H1 (cell line): Measurements from ENCODE around the gene FOXP4. TPM values are rescaled to one million over a fixed set of nuclear protein-coding genes. Genes with fewer than 3 reads are reported as not detected.

Experiments
- CTBP2 ChIP-seq: IDR thresholded peaks from 2 replicates; pipeline ENCODE4 v1.7.0; 2011; ENCODE audit warnings: borderline replicate concordance, mild to moderate bottlenecking, moderate library complexity, mixed read lengths, low read length; ENCODE audit not compliant: insufficient read depth, insufficient read length
- HDAC6 ChIP-seq: IDR thresholded peaks from one replicate; pipeline ENCODE4 v1.7.1; 2012; ENCODE audit warnings: low read depth, mild to moderate bottlenecking, inconsistent platforms, low read length, moderate library complexity
- KDM4A ChIP-seq: IDR thresholded peaks from one replicate; pipeline ENCODE4 v1.7.1; 2012; ENCODE audit warnings: low read depth, mild to moderate bottlenecking, moderate library complexity, low read length, inconsistent platforms; ENCODE audit not compliant: severe bottlenecking
- ZNF274 ChIP-seq: IDR thresholded peaks from 2 replicates; pipeline ENCODE4 v1.7.0; 2012; ENCODE audit warnings: low read length, borderline replicate concordance; ENCODE audit errors: extremely low read depth
- polyA plus RNA-seq, 7 experiments: library from polyadenylated mRNA; depleted of rRNA in 3 of 7; stranded (reverse) in 5 of 7; unstranded in 2 of 7; fragments of >200 nt in 5 of 7; fragments of 200-250 nt in 2 of 7; gene quantifications; 1 replicate in 5 of 7; 2 replicates in 1 of 7; 4 replicates in 1 of 7; pipeline versions ENCODE4 v1.2.1 to v1.2.3, GENCODE V29; 2011 to 2013; ENCODE audit warnings: missing spikeins in 2 of 7, mixed read lengths in 2 of 7
- total RNA-seq: library from RNA; stranded (reverse); fragmentation: NEBNext Ultra II Directional; extraction: Animal tissue kit (Norgen Biotek cat#: 25700); gene quantifications from 2 replicates; pipeline ENCODE4 v1.2.1, GENCODE V29; 2021
- TF ChIP-seq, protein P1 (sequence below): IDR thresholded peaks from 2 replicates; pipeline ENCODE4 v1.6.1; 2011; ENCODE audit warnings: low read depth, mild to moderate bottlenecking, low read length; ENCODE audit not compliant: insufficient read depth
- TF ChIP-seq, protein P2 (sequence below), 3 experiments: IDR thresholded peaks; 1 replicate in 2 of 3; 2 replicates in 1 of 3; pipeline versions ENCODE4 v1.5.1 to v1.6.1; 2011; ENCODE audit warnings: low read length in 3 of 3, mild to moderate bottlenecking in 3 of 3, inconsistent platforms in 2 of 3, low read depth in 1 of 3, moderate library complexity in 1 of 3; ENCODE audit not compliant: insufficient read depth in 1 of 3; ENCODE audit errors: control extremely low read depth in 1 of 3

FOXP4 gene
- total and polyA plus RNA-seq, 2 of the 8 experiments (the other 6 are each of a cell fraction or from before 2014, with no cell fraction given) = 4.8 to 13.3 TPM

GRCh38 chr6:41548098-41548840 lies 2.1 kb downstream of the FOXP4 start (continued):
- TF ChIP-seq HDAC6 (no peak), ZNF274 (no peak), KDM4A (peak; percentile 2), CTBP2 (no peak)
- TF ChIP-seq, protein P1, sequence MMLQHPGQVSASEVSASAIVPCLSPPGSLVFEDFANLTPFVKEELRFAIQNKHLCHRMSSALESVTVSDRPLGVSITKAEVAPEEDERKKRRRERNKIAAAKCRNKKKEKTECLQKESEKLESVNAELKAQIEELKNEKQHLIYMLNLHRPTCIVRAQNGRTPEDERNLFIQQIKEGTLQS = no peak
- TF ChIP-seq, protein P2, sequence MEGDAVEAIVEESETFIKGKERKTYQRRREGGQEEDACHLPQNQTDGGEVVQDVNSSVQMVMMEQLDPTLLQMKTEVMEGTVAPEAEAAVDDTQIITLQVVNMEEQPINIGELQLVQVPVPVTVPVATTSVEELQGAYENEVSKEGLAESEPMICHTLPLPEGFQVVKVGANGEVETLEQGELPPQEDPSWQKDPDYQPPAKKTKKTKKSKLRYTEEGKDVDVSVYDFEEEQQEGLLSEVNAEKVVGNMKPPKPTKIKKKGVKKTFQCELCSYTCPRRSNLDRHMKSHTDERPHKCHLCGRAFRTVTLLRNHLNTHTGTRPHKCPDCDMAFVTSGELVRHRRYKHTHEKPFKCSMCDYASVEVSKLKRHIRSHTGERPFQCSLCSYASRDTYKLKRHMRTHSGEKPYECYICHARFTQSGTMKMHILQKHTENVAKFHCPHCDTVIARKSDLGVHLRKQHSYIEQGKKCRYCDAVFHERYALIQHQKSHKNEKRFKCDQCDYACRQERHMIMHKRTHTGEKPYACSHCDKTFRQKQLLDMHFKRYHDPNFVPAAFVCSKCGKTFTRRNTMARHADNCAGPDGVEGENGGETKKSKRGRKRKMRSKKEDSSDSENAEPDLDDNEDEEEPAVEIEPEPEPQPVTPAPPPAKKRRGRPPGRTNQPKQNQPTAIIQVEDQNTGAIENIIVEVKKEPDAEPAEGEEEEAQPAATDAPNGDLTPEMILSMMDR (IDR thresholded peaks at IDR 0.05; ENCODE audit: control extremely low read depth in 1 of 3, insufficient read depth in 1 of 3, low read depth in 1 of 3, low read length in 3 of 3) = no peak
